ENCODE results near the gene SORT1. TPM values are rescaled to one million over a fixed set of nuclear protein-coding genes. Genes with fewer than 3 reads are reported as not detected.

Gene SORT1
- total RNA-seq, 1 experiment from 2014 or later, result 47.9 TPM

DNA sequence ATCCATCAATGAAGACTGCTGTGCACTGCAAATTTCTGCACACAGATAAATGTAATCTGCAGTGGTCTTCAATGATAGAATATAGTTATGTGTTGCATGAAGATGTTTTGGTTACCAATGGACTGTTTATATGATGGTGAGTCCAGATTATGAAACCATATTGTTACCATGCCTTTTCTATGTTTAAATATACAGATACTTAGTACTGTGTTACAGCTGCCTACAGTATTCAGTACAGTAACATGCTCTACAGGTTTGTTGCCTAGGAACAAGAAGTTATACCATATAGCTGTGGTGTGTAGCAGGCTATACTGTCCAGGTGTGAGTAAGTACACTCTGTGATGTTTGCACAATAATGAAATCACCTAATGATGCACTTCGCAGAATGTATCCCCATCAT, 40.8 kb downstream of the SORT1 start:
- Histone ChIP-seq H3K27me3 (ENCODE audit: insufficient read depth, low read length) (no peaks in the 10 kb centered on the region), H3K18ac (ENCODE audit: insufficient read length, low read depth, low read length) (no peak overlapping the region), H2BK12ac (ENCODE audit: insufficient read length, low read depth, low read length) (no peak overlapping the region), H3K4me2 (ENCODE audit: insufficient read depth, insufficient read length, low read length) (no peak overlapping the region), H4K20me1 (ENCODE audit: control insufficient read depth, insufficient read depth, insufficient read length) (no peaks in the 10 kb centered on the region), H3T11ph (ENCODE audit: low read length) (no peak overlapping the region), H2AFZ (ENCODE audit: low read length) (no peak overlapping the region), H2BK15ac (ENCODE audit: low read depth, low read length) (no peak overlapping the region), H3K79me2 (ENCODE audit: insufficient read depth, low read length) (no peaks in the 10 kb centered on the region), H4K5ac (ENCODE audit: insufficient read length, low read depth, low read length) (no peak overlapping the region), H2BK5ac (ENCODE audit: insufficient read length, low read length) (no peak overlapping the region), H3K9ac (ENCODE audit: extremely low read depth, insufficient read length, low read length) (no peak overlapping the region), H2AK5ac (ENCODE audit: insufficient read length, low read length) (no peak overlapping the region), H3K4ac (ENCODE audit: low read depth, low read length) (no peak overlapping the region), H3K27ac (ENCODE audit: insufficient read length, low read depth, low read length) (no peak overlapping the region), H3K14ac (ENCODE audit: insufficient read depth, low read length) (no peak overlapping the region), H3K9me3 (ENCODE audit: control insufficient read depth, low read depth, low read length) (no peaks in the 10 kb centered on the region), H2BK120ac (ENCODE audit: low read depth, low read length, poor library complexity, severe bottlenecking) (no peak overlapping the region), H2BK20ac (ENCODE audit: low read depth, low read length, poor library complexity, severe bottlenecking) (no peak overlapping the region), H4K91ac (ENCODE audit: insufficient read length, low read depth, low read length) (no peak overlapping the region), H3K4me1 (ENCODE audit: insufficient read depth, low read length) (no peaks in the 10 kb centered on the region), H3K79me1 (ENCODE audit: insufficient read depth, low read depth, low read length, poor library complexity, severe bottlenecking) (no peaks in the 10 kb centered on the region), H3K23me2 (ENCODE audit: insufficient read length, low read depth, low read length, poor library complexity, severe bottlenecking) (no peaks in the 10 kb centered on the region), H3K56ac (ENCODE audit: insufficient read length, low read depth, low read length) (no peak overlapping the region), H4K8ac (replicated peaks; ENCODE audit: insufficient read length, low read depth, low read length) (no peak overlapping the region), H3K23ac (ENCODE audit: insufficient read length, low read depth, low read length) (no peak overlapping the region)
- peaks cover 0 to 14% (median 14%) of the 10 kb centered on the region in 3 experiments; a peak in 5 of 7 replicates for H3K36me3 Mint-ChIP-seq (ENCODE audit: insufficient read depth in 1 of 3, low read depth in 3 of 3)
- no peaks in the 10 kb centered on the region for H3K27me3 Mint-ChIP-seq (ENCODE audit: low read depth)
- peaks cover 16 to 20% of the 10 kb centered on the region in 2 experiments for H3K4me1 Mint-ChIP-seq
- H3K4me3 Mint-ChIP-seq, result no peak overlapping the region
- WGBS (ENCODE audit: extremely low coverage, insufficient read length, low lambda C conversion rate), result no CpG with 5 or more reads among the region's 1 CpG
- TF ChIP-seq, protein P1, sequence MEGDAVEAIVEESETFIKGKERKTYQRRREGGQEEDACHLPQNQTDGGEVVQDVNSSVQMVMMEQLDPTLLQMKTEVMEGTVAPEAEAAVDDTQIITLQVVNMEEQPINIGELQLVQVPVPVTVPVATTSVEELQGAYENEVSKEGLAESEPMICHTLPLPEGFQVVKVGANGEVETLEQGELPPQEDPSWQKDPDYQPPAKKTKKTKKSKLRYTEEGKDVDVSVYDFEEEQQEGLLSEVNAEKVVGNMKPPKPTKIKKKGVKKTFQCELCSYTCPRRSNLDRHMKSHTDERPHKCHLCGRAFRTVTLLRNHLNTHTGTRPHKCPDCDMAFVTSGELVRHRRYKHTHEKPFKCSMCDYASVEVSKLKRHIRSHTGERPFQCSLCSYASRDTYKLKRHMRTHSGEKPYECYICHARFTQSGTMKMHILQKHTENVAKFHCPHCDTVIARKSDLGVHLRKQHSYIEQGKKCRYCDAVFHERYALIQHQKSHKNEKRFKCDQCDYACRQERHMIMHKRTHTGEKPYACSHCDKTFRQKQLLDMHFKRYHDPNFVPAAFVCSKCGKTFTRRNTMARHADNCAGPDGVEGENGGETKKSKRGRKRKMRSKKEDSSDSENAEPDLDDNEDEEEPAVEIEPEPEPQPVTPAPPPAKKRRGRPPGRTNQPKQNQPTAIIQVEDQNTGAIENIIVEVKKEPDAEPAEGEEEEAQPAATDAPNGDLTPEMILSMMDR (conservative IDR thresholded peaks at IDR 0.05), result no peak
- no peak for DNase-seq
- H3K27ac Mint-ChIP-seq, result 0 out of 7 replicates have a peak overlapping the region, but pooled peaks of 1 of the 3 experiments have one; percentile 9
- H3K9me3 Mint-ChIP-seq, result no peaks in the 10 kb centered on the region; a peak in 1 of 5 replicates
